Smooth muscle cell (in vitro differentiated cells): ENCODE results near the gene YIPF1. TPM values are rescaled to one million over a fixed set of nuclear protein-coding genes. Genes with fewer than 3 reads are reported as not detected.
A peak's percentile ranks its signal among the peaks of the same experiment; 100 is the strongest.

Experiments
- DNase-seq: peaks from one replicate; lab custom pipeline; 2025; ENCODE audit not compliant: unreplicated experiment; lab: John Stamatoyannopoulos, UW
- H2AFZ ChIP-seq: fragments of 200-600 bp; sonication (generic); 2 replicates; pipeline ENCODE4 v1.6.0; 2016; ENCODE audit warnings: antibody characterized with exemption, low read depth, mild to moderate bottlenecking
- H3F3A ChIP-seq: fragments of 200-600 bp; sonication (generic); 2 replicates; pipeline ENCODE4 v1.6.0; 2017; ENCODE audit warnings: antibody characterized with exemption, low read depth
- H3K27ac ChIP-seq: fragments of 200-600 bp; sonication (generic); 2 replicates; pipeline ENCODE4 v1.5.1; 2016; ENCODE audit warnings: low read depth, mild to moderate bottlenecking
- H3K27me3 ChIP-seq: fragments of 200-600 bp; sonication (generic); 2 replicates; pipeline ENCODE4 v1.6.1; 2016; ENCODE audit warnings: low read depth, mild to moderate bottlenecking
- H3K36me3 ChIP-seq: fragments of 200-600 bp; sonication (generic); 2 replicates; pipeline ENCODE4 v1.5.1; 2016; ENCODE audit warnings: low read depth
- H3K4me1 ChIP-seq: fragments of 200-600 bp; sonication (generic); 2 replicates; pipeline ENCODE4 v1.5.1; 2016; ENCODE audit warnings: low read depth
- H3K4me2 ChIP-seq: fragments of 200-600 bp; sonication (generic); 2 replicates; pipeline ENCODE4 v1.6.0; 2016; ENCODE audit warnings: mild to moderate bottlenecking
- H3K4me3 ChIP-seq: fragments of 200-600 bp; sonication (generic); 2 replicates; pipeline ENCODE4 v1.5.1; 2016; ENCODE audit warnings: mild to moderate bottlenecking
- H3K79me2 ChIP-seq: fragments of 200-600 bp; sonication (generic); 2 replicates; pipeline ENCODE4 v1.6.0; 2016; ENCODE audit warnings: low read depth, mild to moderate bottlenecking
- H3K9ac ChIP-seq: fragments of 200-600 bp; sonication (generic); 2 replicates; pipeline ENCODE4 v1.6.0; 2016; ENCODE audit warnings: low read depth
- H3K9me3 ChIP-seq: fragments of 200-600 bp; sonication (generic); replicated peaks from 2 replicates; pipeline ENCODE4 v1.5.1; 2016; ENCODE audit warnings: low read depth
- H4K20me1 ChIP-seq: fragments of 200-600 bp; sonication (generic); 2 replicates; pipeline ENCODE4 v1.6.0; 2016; ENCODE audit warnings: low read depth
- WGBS: methylation state at CpG from one replicate; pipeline ENCODE4 v1.1.7; 2016; ENCODE audit warnings: low lambda C conversion rate; 5-methylcytosine and 5-hydroxymethylcytosine counted together
- polyA plus RNA-seq: library from polyadenylated mRNA; unstranded; fragments of >200 nt; fragmentation: Nextera tagmentation; extraction: Ambion mirVana; gene quantifications from 2 replicates; pipeline ENCODE4 v1.2.1, GENCODE V29; 2016
- total RNA-seq: library from RNA; depleted of rRNA; stranded (reverse); fragments of >200 nt; gene quantifications from 2 replicates; pipeline ENCODE4 v1.2.3, GENCODE V29; 2014
- TF ChIP-seq, protein P1 (sequence below): fragments of 200-600 bp; sonication (generic); IDR thresholded peaks from 2 replicates; pipeline ENCODE4 v1.5.1; 2017; ENCODE audit warnings: borderline replicate concordance, mild to moderate bottlenecking, antibody characterized with exemption; ENCODE audit not compliant: insufficient read depth, poor library complexity, severe bottlenecking

Gene YIPF1
- total and polyA plus RNA-seq, 2 experiments from 2014 or later, result 32.4 to 45.9 TPM

DNA sequence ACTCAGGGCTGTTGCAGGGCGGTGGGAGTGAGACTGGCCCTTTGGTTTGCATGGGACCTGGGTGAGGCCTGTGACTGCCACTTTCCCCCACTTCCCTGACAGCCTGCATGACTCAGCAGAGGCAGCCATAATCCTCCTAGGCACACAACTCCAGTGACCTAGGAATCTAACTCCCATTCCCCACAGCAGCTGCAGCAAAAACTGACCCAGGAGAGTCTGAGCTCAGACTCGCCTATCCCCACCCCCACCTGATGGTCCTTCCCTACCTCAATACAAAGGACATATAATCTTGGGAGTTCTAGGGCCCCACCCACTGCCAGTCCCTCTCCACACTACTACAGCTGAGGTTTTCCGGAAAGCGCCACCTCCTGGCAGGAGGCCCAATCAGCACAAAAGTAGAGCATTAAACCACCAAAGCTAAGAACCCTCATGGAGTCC lies 78.2 kb downstream of the YIPF1 start:
- Histone ChIP-seq H4K20me1 (peaks cover 11% of the 10 kb centered on the region), H3K4me3 (no peak overlapping the region), H3K9me3 (no peaks in the 10 kb centered on the region), H3K27me3 (no peaks in the 10 kb centered on the region), H3K27ac (no peak overlapping the region), H3K9ac (no peak overlapping the region), H3K4me2 (no peak overlapping the region), H3K79me2 (no peaks in the 10 kb centered on the region), H2AFZ (no peak overlapping the region), H3K4me1 (no peaks in the 10 kb centered on the region), H3K36me3 (no peaks in the 10 kb centered on the region), H3F3A (peaks cover 5% of the 10 kb centered on the region)
- whole genome bisulfite sequencing, result 95% methylated on average over 4 of the region's 4 CpGs
- DNase-seq, result no peak
- TF ChIP-seq, protein P1, sequence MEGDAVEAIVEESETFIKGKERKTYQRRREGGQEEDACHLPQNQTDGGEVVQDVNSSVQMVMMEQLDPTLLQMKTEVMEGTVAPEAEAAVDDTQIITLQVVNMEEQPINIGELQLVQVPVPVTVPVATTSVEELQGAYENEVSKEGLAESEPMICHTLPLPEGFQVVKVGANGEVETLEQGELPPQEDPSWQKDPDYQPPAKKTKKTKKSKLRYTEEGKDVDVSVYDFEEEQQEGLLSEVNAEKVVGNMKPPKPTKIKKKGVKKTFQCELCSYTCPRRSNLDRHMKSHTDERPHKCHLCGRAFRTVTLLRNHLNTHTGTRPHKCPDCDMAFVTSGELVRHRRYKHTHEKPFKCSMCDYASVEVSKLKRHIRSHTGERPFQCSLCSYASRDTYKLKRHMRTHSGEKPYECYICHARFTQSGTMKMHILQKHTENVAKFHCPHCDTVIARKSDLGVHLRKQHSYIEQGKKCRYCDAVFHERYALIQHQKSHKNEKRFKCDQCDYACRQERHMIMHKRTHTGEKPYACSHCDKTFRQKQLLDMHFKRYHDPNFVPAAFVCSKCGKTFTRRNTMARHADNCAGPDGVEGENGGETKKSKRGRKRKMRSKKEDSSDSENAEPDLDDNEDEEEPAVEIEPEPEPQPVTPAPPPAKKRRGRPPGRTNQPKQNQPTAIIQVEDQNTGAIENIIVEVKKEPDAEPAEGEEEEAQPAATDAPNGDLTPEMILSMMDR, result no peak

DNA sequence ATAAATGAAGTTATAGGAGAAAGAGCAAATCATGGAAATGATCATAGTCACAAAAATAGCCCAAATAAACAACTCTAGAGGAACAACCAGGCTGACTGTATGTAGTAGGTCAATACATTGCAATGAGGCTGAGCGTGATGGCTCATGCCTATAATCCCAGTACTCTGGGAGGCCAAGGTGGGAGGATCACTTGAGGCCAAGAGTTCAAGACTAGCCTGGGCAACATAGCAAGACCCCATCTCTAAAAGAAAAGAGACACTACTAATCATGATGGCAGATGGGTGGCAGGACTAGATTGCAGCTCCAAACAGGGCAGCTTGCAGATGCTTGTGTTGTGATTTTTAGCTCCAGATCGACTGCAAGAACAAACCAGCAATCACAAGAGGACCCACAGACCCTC lies 79.1 kb downstream of the YIPF1 start:
- no peak overlapping the region for H2AFZ ChIP-seq
- no peak overlapping the region for H3K4me2 ChIP-seq
- H3K4me3 ChIP-seq, result no peak overlapping the region
- no peak for DNase-seq
- no peaks in the 10 kb centered on the region for H3K9me3 ChIP-seq
- peaks cover 5% of the 10 kb centered on the region for H3F3A ChIP-seq
- 100% methylated on average over 2 of the region's 2 CpGs for whole genome bisulfite sequencing
- no peak overlapping the region for H3K27ac ChIP-seq
- no peaks in the 10 kb centered on the region for H3K4me1 ChIP-seq
- H3K27me3 ChIP-seq, result no peaks in the 10 kb centered on the region
- peaks cover 11% of the 10 kb centered on the region for H4K20me1 ChIP-seq
- no peaks in the 10 kb centered on the region for H3K36me3 ChIP-seq
- no peak overlapping the region for H3K9ac ChIP-seq
- no peaks in the 10 kb centered on the region for H3K79me2 ChIP-seq
- TF ChIP-seq, protein P1, result no peak

DNA sequence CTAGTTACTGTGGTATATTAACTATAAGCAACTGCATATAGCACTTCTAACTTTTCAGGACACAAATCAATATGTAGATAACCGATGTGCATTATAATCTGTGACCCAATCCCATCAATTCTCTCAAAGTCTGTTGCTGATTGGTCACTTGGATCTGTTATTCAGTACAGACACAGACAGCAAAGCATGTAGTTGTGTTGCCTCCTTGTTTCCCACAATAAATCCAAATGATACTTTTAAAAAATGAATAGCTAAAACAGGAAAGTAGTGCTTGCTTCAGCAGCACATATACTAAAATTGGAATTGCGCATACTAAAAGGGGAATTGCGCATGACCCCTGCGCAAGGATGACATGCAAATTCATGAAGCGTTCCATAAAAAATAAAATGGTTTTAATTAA lies 79.6 kb downstream of the YIPF1 start:
- H3K4me3 ChIP-seq, result no peak overlapping the region
- peaks cover 11% of the 10 kb centered on the region for H4K20me1 ChIP-seq
- no peak overlapping the region for H3K9ac ChIP-seq
- no peak overlapping the region for H2AFZ ChIP-seq
- H3K27me3 ChIP-seq, result no peaks in the 10 kb centered on the region
- H3K4me2 ChIP-seq, result no peak overlapping the region
- DNase-seq, result no peak
- peaks cover 5% of the 10 kb centered on the region for H3F3A ChIP-seq
- TF ChIP-seq, protein P1, result no peak
- H3K27ac ChIP-seq, result no peak overlapping the region
- 98% methylated on average over 5 of the region's 5 CpGs for WGBS
- no peaks in the 10 kb centered on the region for H3K79me2 ChIP-seq
- H3K4me1 ChIP-seq, result no peaks in the 10 kb centered on the region
- no peaks in the 10 kb centered on the region for H3K9me3 ChIP-seq
- no peaks in the 10 kb centered on the region for H3K36me3 ChIP-seq

DNA sequence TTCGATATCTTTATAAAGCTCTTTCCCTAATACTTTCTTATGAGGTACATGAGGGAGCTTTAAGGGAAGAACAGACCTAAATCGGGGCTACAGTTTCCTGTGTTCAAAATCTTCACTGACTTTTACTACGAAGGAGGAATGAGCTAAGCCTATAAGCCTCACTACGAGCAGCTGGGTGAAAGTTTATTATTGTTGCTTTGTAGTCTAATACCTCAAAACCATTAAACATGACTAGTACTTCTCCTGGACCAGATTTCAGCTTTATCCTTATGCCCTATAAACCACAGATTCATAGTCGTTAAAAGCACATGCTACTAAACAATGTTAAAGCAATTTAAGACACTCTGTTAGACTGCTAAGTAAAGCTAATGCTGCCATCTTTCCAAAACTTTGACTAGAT lies 81.7 kb downstream of the YIPF1 start:
- H3K27ac ChIP-seq, result no peak overlapping the region
- no peaks in the 10 kb centered on the region for H3K4me1 ChIP-seq
- no peaks in the 10 kb centered on the region for H3K79me2 ChIP-seq
- H3K27me3 ChIP-seq, result no peaks in the 10 kb centered on the region
- TF ChIP-seq, protein P1, result no peak
- peak overlapping the region; percentile 69 for H3K4me2 ChIP-seq
- H3F3A ChIP-seq, result peaks cover 5% of the 10 kb centered on the region
- 17% methylated on average over 5 of the region's 5 CpGs for WGBS
- no peak for DNase-seq
- no peak overlapping the region for H3K9ac ChIP-seq
- H3K4me3 ChIP-seq, result no peak overlapping the region
- H2AFZ ChIP-seq, result no peak overlapping the region
- H3K9me3 ChIP-seq, result no peaks in the 10 kb centered on the region
- H3K36me3 ChIP-seq, result no peaks in the 10 kb centered on the region
- H4K20me1 ChIP-seq, result peaks cover 11% of the 10 kb centered on the region
